CD14-positive monocyte (primary cell): ENCODE measurements around the gene NKAIN2. TPM values are rescaled to one million over a fixed set of nuclear protein-coding genes. Genes with fewer than 3 reads are reported as not detected.

ENCODE experiments used
- DNase-seq, 3 donors: peaks; one replicate each; pipeline ENCODE4 v3.0.0-alpha.2; 2011 to 2022
- H2AFZ ChIP-seq: 2 replicates; pipeline ENCODE4 v1.6.0; 2012; ENCODE audit warnings: mild to moderate bottlenecking, low read depth, low read length, inconsistent platforms; ENCODE audit not compliant: insufficient read depth, poor library complexity, severe bottlenecking
- H3K27ac ChIP-seq, 2 donors: 1 replicate in 1 of 2; 2 replicates in 1 of 2; pipeline ENCODE4 v1.5.1; 2012 to 2013; ENCODE audit warnings: low read length in 2 of 2, control low read depth in 1 of 2, inconsistent platforms in 1 of 2, low read depth in 1 of 2, mild to moderate bottlenecking in 1 of 2
- H3K27me3 ChIP-seq, 2 donors: one replicate each; pipeline versions ENCODE4 v1.6.0 to v1.6.1; 2011 to 2013; ENCODE audit warnings: low read length in 2 of 2; ENCODE audit not compliant: control insufficient read depth in 2 of 2, insufficient read depth in 2 of 2
- H3K36me3 ChIP-seq, 2 donors: replicated peaks in 1 of 2; 1 replicate in 1 of 2; 2 replicates in 1 of 2; pipeline versions ENCODE4 v1.5.1 to v1.6.1; 2012 to 2013; ENCODE audit warnings: low read length in 2 of 2, control low read depth in 1 of 2, inconsistent platforms in 1 of 2, mild to moderate bottlenecking in 1 of 2; ENCODE audit not compliant: insufficient read depth in 2 of 2, control insufficient read depth in 1 of 2
- H3K4me1 ChIP-seq, 2 donors: 1 replicate in 1 of 2; 2 replicates in 1 of 2; pipeline versions ENCODE4 v1.5.1 to v1.6.1; 2012 to 2013; ENCODE audit warnings: low read length in 2 of 2, control low read depth in 1 of 2, inconsistent platforms in 1 of 2, mild to moderate bottlenecking in 1 of 2, moderate library complexity in 1 of 2; ENCODE audit not compliant: insufficient read depth in 2 of 2, control insufficient read depth in 1 of 2
- H3K4me2 ChIP-seq: replicated peaks from 2 replicates; pipeline ENCODE3; 2012; ENCODE audit warnings: low read length, moderate library complexity, mild to moderate bottlenecking; ENCODE audit not compliant: poor library complexity, severe bottlenecking; ENCODE audit errors: extremely low read depth
- H3K4me3 ChIP-seq, 3 experiments: fragments of 200-600 bp in 1 of 3; sonication (generic) in 1 of 3; replicated peaks in 1 of 3; 1 replicate in 2 of 3; 2 replicates in 1 of 3; pipeline ENCODE4 v1.5.1; 2011 to 2013; ENCODE audit warnings: low read length in 3 of 3, mild to moderate bottlenecking in 3 of 3, control low read depth in 2 of 3, low read depth in 2 of 3, inconsistent platforms in 1 of 3, moderate library complexity in 1 of 3
- H3K79me2 ChIP-seq: 2 replicates; pipeline ENCODE4 v1.6.0; 2012; ENCODE audit warnings: mild to moderate bottlenecking, control low read depth, inconsistent platforms, low read length, moderate library complexity; ENCODE audit not compliant: insufficient read depth
- H3K9ac ChIP-seq: 2 replicates; pipeline ENCODE4 v1.6.0; 2017; ENCODE audit warnings: low read length, mild to moderate bottlenecking; ENCODE audit not compliant: insufficient read depth, poor library complexity, severe bottlenecking
- H3K9me3 ChIP-seq, 2 donors: replicated peaks in 1 of 2; 1 replicate in 1 of 2; 2 replicates in 1 of 2; pipeline versions ENCODE4 v1.5.1 to v1.6.1; 2012 to 2013; ENCODE audit warnings: low read length in 2 of 2, control low read depth in 1 of 2; ENCODE audit not compliant: control insufficient read depth in 1 of 2, insufficient read depth in 1 of 2
- H4K20me1 ChIP-seq: 2 replicates; pipeline ENCODE4 v1.6.0; 2012; ENCODE audit warnings: mild to moderate bottlenecking, low read length, control low read depth, moderate library complexity; ENCODE audit not compliant: insufficient read depth
- H3K27ac Mint-ChIP-seq, 7 donors: one replicate each; pipeline ENCODE4 v1.8.0; 2020; ENCODE audit warnings: mild to moderate bottlenecking in 7 of 7, mixed read lengths in 7 of 7, moderate library complexity in 6 of 7, inconsistent platforms in 2 of 7
- H3K27me3 Mint-ChIP-seq, 3 donors: one replicate each; pipeline ENCODE4 v1.8.0; 2021 to 2022; ENCODE audit warnings: low read depth in 3 of 3, mild to moderate bottlenecking in 3 of 3, mixed read lengths in 3 of 3, moderate library complexity in 3 of 3, inconsistent platforms in 1 of 3
- H3K36me3 Mint-ChIP-seq, 2 donors: one replicate each; pipeline ENCODE4 v1.8.0; 2020; ENCODE audit warnings: mixed read lengths in 2 of 2, inconsistent platforms in 1 of 2, mild to moderate bottlenecking in 1 of 2
- H3K4me1 Mint-ChIP-seq: one replicate; pipeline ENCODE4 v1.8.0; 2020; ENCODE audit warnings: mild to moderate bottlenecking, mixed read lengths
- H3K4me3 Mint-ChIP-seq, 2 donors: one replicate each; pipeline ENCODE4 v1.8.0; 2020; ENCODE audit warnings: mild to moderate bottlenecking in 2 of 2, mixed read lengths in 2 of 2, moderate library complexity in 1 of 2
- H3K9me3 Mint-ChIP-seq, 7 donors: one replicate each; pipeline ENCODE4 v1.8.0; 2020 to 2022; ENCODE audit warnings: mixed read lengths in 7 of 7, mild to moderate bottlenecking in 6 of 7, moderate library complexity in 6 of 7, inconsistent platforms in 2 of 7
- whole genome bisulfite sequencing: methylation state at CpG from one replicate; pipeline ENCODE4 v1.1.5; 2013; ENCODE audit warnings: missing lambda C conversion rate; ENCODE audit not compliant: insufficient coverage; 5-methylcytosine and 5-hydroxymethylcytosine counted together
- intact Hi-C, 2 donors: fragments of 100-400 bp; cut with micrococcal nuclease; formaldehyde crosslinking; loops; one replicate each; pipeline versions ENCODE4 v1.15.0 to v1.15.1; 2023
- polyA plus RNA-seq, 3 donors: library from polyadenylated mRNA; depleted of rRNA in 1 of 3; unstranded in 2 of 3; stranded (reverse) in 1 of 3; fragments of 300-500 nt in 2 of 3; fragments of >200 nt in 1 of 3; fragmentation: Illumina TruSeq in 2 of 3; gene quantifications; 1 replicate in 2 of 3; 2 replicates in 1 of 3; pipeline ENCODE4 v1.2.3, GENCODE V29; 2012 to 2021
- TF ChIP-seq, protein P1 (sequence below): fragments of 200-600 bp; IDR thresholded peaks from one replicate; pipeline ENCODE4 v1.8.0; 2022; ENCODE audit warnings: antibody characterized with exemption, mild to moderate bottlenecking

Gene NKAIN2
- polyA plus RNA-seq, 3 donors, result not detected

DNA sequence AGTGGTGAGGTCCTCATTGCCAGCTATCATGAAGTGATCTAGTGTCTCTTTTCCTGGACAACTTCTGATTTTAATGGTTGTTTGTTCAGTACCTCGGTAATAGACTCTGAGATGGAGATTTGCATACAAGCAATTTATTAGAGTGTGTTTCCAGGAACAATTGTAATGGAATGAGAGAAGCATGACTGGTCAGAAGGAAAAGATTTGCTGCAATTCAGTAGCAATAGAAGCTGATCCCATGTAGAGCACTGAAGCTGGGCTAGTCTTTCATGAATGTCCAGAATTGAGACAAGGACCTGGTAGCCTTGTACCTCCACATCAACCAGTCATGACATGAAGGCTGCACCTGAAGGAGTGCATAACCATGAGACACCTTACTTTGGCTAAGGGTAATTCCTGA, 526.5 kb downstream of the NKAIN2 start:
- Histone ChIP-seq H3K27me3 (no peaks in the 10 kb centered on the region), H3K9ac (no peak overlapping the region), H3K4me3 (no peak overlapping the region), H4K20me1 (no peaks in the 10 kb centered on the region), H3K4me2 (no peak overlapping the region), H3K4me1 (no peaks in the 10 kb centered on the region), H3K36me3 (no peaks in the 10 kb centered on the region), H2AFZ (no peak overlapping the region), H3K27ac (no peak overlapping the region), H3K79me2 (no peaks in the 10 kb centered on the region), H3K9me3 (no peaks in the 10 kb centered on the region)
- TF ChIP-seq, protein P1, sequence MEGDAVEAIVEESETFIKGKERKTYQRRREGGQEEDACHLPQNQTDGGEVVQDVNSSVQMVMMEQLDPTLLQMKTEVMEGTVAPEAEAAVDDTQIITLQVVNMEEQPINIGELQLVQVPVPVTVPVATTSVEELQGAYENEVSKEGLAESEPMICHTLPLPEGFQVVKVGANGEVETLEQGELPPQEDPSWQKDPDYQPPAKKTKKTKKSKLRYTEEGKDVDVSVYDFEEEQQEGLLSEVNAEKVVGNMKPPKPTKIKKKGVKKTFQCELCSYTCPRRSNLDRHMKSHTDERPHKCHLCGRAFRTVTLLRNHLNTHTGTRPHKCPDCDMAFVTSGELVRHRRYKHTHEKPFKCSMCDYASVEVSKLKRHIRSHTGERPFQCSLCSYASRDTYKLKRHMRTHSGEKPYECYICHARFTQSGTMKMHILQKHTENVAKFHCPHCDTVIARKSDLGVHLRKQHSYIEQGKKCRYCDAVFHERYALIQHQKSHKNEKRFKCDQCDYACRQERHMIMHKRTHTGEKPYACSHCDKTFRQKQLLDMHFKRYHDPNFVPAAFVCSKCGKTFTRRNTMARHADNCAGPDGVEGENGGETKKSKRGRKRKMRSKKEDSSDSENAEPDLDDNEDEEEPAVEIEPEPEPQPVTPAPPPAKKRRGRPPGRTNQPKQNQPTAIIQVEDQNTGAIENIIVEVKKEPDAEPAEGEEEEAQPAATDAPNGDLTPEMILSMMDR, result no peak
- Mint-ChIP-seq H3K4me3 (no peak overlapping the region), H3K27ac (no peak overlapping the region), H3K27me3 (no peaks in the 10 kb centered on the region), H3K9me3 (peaks cover 0 to 5% (median 0%) of the 10 kb centered on the region in 7 donors), H3K4me1 (no peaks in the 10 kb centered on the region), H3K36me3 (no peaks in the 10 kb centered on the region)
- intact Hi-C loops, result no loop called here
- DNase-seq, result no peak
- 71% methylated on average over 1 of the region's 1 CpG for WGBS

DNA sequence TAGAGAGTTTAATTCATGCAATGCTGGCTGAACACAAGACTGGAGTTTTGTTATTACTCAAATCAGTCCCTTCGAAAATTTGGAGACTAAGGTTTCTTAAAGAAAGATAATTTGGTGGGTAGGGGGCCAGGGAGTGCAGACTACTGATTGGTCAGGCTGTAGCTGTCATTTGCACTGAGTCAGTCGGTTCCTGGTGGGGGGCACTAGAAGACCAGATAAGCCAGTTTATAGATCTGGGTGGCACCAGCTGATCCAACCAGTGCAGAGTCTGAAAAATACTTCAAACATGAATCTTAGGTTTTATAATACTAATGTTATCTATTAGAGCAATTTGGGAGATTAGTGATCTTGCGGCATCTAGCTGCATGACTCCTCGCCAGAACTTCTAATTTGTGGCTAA, 530.7 kb downstream of the NKAIN2 start:
- H3K27ac Mint-ChIP-seq, result no peak overlapping the region
- no peaks in the 10 kb centered on the region for H3K4me1 ChIP-seq
- no peak overlapping the region for H2AFZ ChIP-seq
- DNase-seq, result no peak
- no peak overlapping the region for H3K4me2 ChIP-seq
- H3K4me1 Mint-ChIP-seq, result no peaks in the 10 kb centered on the region
- TF ChIP-seq, protein P1, result no peak
- peaks cover 0 to 6% (median 0%) of the 10 kb centered on the region in 7 donors for H3K9me3 Mint-ChIP-seq
- no peaks in the 10 kb centered on the region for H4K20me1 ChIP-seq
- H3K9ac ChIP-seq, result no peak overlapping the region
- H3K4me3 ChIP-seq, result no peak overlapping the region
- H3K4me3 Mint-ChIP-seq, result no peak overlapping the region
- H3K27me3 Mint-ChIP-seq, result no peaks in the 10 kb centered on the region
- H3K27ac ChIP-seq, result no peak overlapping the region
- no peaks in the 10 kb centered on the region for H3K79me2 ChIP-seq
- no peaks in the 10 kb centered on the region for H3K27me3 ChIP-seq
- no peaks in the 10 kb centered on the region for H3K36me3 Mint-ChIP-seq
- no peaks in the 10 kb centered on the region for H3K36me3 ChIP-seq
- H3K9me3 ChIP-seq, result no peaks in the 10 kb centered on the region
- 63% methylated on average over 3 of the region's 4 CpGs for WGBS
- intact Hi-C loops, result no loop called here
